Stimulated activated effector memory CD8-positive, alpha-beta T cell treated with anti-CD3 and anti-CD28 coated beads, Interleukin-12 subunit alpha, Interleukin-12 subunit beta, amount 100 ng/mL, for 72 hours (primary cell): ENCODE measurements around the gene CCDC157.
"Not testable (repeated sequence)": the region's sequence is repeated elsewhere in the genome, so short reads cannot be mapped to it uniquely, and the experiment has no call there.

ENCODE experiments used
- ATAC-seq: fragments of 150-1000 bp; cut with Tn5 transposase; 2 replicates; pipeline ENCODE4 v1.10.0; 2021
- DNase-seq, 2 donors: peaks; one replicate each; pipeline ENCODE4 v3.0.0; 2021 to 2022; ENCODE audit warnings: low spot score in 2 of 2
- H3K27ac Mint-ChIP-seq: one replicate; pipeline ENCODE4 v1.8.0; 2022; ENCODE audit warnings: mild to moderate bottlenecking, mixed read lengths
- H3K36me3 Mint-ChIP-seq: one replicate; pipeline ENCODE4 v1.8.0; 2022; ENCODE audit warnings: mild to moderate bottlenecking, mixed read lengths
- H3K4me1 Mint-ChIP-seq: one replicate; pipeline ENCODE4 v1.8.0; 2022; ENCODE audit warnings: mixed read lengths
- H3K4me3 Mint-ChIP-seq: one replicate; pipeline ENCODE4 v1.8.0; 2022; ENCODE audit warnings: mild to moderate bottlenecking, mixed read lengths
- H3K9me3 Mint-ChIP-seq: one replicate; pipeline ENCODE4 v1.8.0; 2022; ENCODE audit warnings: mixed read lengths

Gene CCDC157

DNA sequence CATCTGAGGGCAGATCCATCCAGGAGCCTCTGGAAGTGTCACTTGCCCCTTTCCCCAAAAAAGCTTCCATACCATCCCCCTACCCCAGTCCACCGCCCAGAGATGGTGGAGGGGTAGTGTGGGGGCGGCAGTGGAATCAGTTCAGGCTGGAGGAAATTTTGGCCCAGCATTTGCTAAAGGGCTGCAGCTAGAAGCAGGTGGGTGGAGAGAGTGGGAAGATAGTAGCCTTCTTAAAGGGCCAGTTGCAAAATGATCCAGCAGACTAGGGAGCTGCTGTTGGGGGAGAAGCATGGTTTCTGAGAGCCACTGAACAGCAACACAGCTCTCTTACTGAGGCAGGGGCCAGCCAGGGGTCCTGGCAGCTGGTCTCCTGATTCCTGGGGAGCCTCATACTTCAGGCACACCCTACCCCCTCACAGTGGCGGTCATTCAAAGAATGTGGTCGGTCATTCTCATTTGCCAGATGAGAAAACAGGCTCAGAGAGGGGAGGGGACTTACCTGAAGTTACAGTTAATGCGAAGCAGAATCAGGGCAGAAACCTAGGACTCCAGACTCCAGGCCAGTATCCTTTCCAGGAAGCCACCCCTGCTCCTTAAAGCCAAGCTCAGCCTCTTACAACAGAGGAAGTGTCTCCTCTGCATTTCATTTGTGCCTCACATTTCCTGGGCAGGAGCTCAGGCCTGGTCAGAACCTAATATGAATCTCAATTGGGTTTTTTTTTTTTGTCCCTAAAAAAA, 45.4 kb downstream of the CCDC157 start:
- Mint-ChIP-seq H3K4me3 (no peak overlapping the region), H3K9me3 (no peaks in the 10 kb centered on the region), H3K4me1 (peaks cover 18% of the 10 kb centered on the region), H3K36me3 (peaks cover 22% of the 10 kb centered on the region), H3K27ac (no peak overlapping the region)
- ATAC-seq (no peak), DNase-seq (no peak)

DNA sequence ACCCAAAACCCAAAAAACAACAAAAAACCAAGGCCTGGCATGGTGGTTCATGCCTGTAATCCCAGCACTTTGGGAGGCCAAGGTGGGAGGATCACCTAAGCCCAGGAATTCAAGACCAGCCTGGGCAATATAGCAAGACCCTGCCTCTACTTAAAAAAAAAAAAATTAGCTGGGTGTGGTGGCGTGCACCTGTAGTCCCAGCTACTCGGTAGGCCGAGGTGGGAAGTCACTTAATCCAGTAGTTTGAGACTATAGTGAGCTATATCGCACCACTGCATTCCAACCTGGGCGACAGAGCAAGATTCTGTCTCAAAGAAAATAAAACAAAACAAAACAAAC, 45.9 kb downstream of the CCDC157 start:
- H3K27ac Mint-ChIP-seq, H3K4me3 Mint-ChIP-seq, ATAC-seq, DNase-seq, H3K9me3 Mint-ChIP-seq: not testable (repeated sequence)
- Mint-ChIP-seq H3K4me1 (peaks cover 15% of the 10 kb centered on the region), H3K36me3 (peaks cover 27% of the 10 kb centered on the region)

DNA sequence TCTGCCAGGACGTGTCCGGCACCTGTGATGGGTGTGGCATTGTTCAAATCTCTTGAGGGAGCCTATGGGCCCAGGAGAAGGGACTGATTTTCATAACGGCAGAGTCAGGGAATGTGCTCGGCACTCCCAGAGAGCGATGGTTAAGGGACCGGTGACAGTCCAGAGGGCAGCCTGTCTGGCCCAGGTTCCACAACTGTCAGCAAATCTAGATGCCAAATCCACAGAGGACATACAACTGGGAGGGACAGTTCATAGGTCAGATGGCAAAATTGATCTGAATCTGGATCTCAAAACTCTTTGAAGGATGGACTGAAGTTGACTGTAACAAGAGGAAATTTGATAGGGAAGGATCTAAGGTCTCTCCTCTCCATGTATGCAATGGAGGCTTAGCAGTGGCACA, 47.5 kb downstream of the CCDC157 start:
- Mint-ChIP-seq H3K27ac (no peak overlapping the region), H3K36me3 (peaks cover 38% of the 10 kb centered on the region), H3K9me3 (no peaks in the 10 kb centered on the region), H3K4me3 (no peak overlapping the region), H3K4me1 (no peaks in the 10 kb centered on the region)
- DNase-seq (no peak), ATAC-seq (no peak)

DNA sequence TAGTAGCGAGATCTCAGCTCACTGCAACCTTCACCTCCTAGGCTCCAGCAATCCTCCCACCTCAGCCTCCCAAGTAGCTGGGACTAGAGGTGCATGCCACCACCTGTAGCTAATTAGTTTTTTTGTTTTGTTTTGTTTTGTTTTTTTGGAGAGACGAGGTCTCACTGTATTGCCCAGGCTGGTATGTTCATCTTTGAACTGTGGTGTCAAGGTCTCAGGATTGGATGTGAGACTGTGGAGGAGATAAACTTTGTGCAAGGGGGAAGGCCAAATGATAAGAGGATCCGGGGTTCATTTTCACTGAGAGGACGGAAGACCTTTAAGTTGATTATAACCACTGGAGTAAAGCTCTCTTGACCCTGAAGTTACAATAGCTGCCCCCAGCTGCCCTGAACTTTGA, 48.9 kb downstream of the CCDC157 start:
- no peaks in the 10 kb centered on the region for H3K4me1 Mint-ChIP-seq
- no peak for DNase-seq
- H3K27ac Mint-ChIP-seq, result no peak overlapping the region
- H3K4me3 Mint-ChIP-seq, result no peak overlapping the region
- ATAC-seq, result no peak
- H3K9me3 Mint-ChIP-seq, result no peaks in the 10 kb centered on the region
- H3K36me3 Mint-ChIP-seq, result peaks cover 47% of the 10 kb centered on the region

DNA sequence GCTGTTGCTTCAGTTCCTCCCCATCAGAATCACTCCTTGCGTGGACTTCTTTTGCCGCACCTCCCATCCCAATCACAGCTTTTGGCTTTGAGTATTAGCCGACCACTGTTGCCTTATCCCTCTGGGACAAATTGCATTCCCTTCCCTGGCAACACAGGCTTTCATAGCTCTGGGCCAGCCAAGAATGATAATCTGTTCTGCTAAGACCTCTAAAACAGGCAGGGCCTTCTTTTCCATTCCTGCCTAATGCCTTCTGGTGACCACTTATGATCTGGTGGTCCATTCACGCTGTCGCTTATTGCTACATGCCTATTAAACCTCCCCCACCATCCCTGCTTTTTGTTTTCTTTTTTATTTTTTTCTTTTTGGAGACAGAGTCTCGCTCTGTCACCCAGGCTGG, 49.6 kb downstream of the CCDC157 start:
- Mint-ChIP-seq H3K9me3 (no peaks in the 10 kb centered on the region), H3K4me1 (no peaks in the 10 kb centered on the region), H3K36me3 (peaks cover 53% of the 10 kb centered on the region), H3K27ac (no peak overlapping the region), H3K4me3 (no peak overlapping the region)
- DNase-seq (no peak), ATAC-seq (no peak)

DNA sequence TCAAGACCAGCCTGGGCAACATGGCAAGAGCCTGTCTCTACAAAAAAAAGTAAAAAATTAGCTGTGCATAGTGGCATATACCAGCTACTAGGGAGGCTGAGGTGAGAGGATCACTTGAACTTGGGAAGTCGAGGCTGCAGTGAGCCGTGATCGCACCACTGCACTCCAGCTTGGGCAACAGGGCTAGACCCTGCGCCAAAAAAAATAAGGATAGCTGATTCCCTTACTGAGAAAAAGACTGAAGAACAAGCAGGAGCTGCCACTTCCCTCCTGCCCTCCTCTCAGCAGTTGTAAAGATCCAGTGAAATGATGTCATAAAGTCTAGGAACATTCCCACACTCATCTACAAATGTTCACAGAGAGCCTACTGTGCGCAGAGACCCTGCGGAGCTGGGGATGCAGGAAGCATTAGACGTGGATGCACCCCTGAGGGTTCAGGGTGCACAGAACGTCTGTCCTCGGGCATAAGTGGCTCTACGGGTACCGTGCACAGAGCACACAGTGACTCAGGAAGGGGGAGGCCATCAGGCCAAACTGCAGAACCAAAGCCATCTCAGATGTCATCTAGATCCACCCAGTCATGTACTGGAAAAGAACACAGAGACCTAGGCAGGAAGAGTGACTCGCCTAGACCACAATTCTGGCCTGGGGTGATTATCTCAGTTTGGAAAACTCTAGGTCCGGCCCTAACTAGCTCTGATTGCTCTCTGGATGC, 51.7 kb downstream of the CCDC157 start:
- Mint-ChIP-seq H3K9me3 (no peaks in the 10 kb centered on the region), H3K27ac (no peak overlapping the region), H3K4me1 (peaks cover 8% of the 10 kb centered on the region), H3K36me3 (peaks cover 68% of the 10 kb centered on the region), H3K4me3 (no peak overlapping the region)
- DNase-seq, result no peak
- ATAC-seq, result peak; percentile 61

DNA sequence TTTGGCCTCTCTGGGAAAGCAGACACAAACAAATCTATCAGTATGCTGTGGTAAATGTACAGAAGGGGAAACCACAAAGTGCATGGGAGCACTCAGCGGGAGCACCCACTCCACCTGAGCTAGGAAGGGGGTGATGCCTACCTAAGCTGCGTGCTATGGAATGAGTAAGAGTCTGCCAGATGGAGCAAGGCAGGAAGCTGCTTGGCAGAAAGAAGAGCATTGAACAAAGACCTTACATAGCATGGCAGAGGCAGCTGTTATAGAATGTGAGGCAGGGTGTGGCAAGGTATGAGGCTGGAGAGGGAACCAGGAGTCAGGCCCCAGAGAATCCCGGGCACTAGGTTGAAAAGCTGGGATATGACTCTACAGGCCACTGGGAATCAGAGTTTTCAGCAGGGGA, 55.0 kb downstream of the CCDC157 start:
- peaks cover 86% of the 10 kb centered on the region for H3K36me3 Mint-ChIP-seq
- peaks cover 16% of the 10 kb centered on the region for H3K4me1 Mint-ChIP-seq
- peak overlapping the region; percentile 43 for H3K27ac Mint-ChIP-seq
- no peak overlapping the region for H3K4me3 Mint-ChIP-seq
- DNase-seq (no peak), ATAC-seq (no peak)
- H3K9me3 Mint-ChIP-seq, result no peaks in the 10 kb centered on the region

DNA sequence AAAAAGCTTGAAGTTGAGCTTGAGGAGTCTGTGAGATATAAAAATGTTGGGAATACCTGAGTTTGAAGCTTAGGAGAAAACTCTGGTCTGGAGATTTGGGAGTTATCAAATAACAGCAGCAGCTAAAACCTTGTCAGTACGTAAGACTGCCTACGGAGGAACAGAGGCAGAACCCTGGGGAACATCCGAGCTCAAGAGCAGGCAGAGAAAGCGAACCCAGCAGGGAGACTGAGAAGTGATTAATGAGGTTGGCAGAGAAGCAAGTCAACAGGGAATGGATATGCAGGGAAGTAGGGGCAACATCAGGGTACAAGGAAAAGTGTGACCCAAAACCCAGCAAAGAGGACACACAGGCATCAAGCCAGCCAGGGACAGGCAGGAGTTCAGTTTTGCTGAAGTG, 56.2 kb downstream of the CCDC157 start:
- H3K27ac Mint-ChIP-seq, result peak overlapping the region; percentile 80
- DNase-seq (no peak), ATAC-seq (no peak)
- H3K9me3 Mint-ChIP-seq, result no peaks in the 10 kb centered on the region
- H3K4me1 Mint-ChIP-seq, result peaks cover 16% of the 10 kb centered on the region
- no peak overlapping the region for H3K4me3 Mint-ChIP-seq
- peaks cover 83% of the 10 kb centered on the region for H3K36me3 Mint-ChIP-seq

DNA sequence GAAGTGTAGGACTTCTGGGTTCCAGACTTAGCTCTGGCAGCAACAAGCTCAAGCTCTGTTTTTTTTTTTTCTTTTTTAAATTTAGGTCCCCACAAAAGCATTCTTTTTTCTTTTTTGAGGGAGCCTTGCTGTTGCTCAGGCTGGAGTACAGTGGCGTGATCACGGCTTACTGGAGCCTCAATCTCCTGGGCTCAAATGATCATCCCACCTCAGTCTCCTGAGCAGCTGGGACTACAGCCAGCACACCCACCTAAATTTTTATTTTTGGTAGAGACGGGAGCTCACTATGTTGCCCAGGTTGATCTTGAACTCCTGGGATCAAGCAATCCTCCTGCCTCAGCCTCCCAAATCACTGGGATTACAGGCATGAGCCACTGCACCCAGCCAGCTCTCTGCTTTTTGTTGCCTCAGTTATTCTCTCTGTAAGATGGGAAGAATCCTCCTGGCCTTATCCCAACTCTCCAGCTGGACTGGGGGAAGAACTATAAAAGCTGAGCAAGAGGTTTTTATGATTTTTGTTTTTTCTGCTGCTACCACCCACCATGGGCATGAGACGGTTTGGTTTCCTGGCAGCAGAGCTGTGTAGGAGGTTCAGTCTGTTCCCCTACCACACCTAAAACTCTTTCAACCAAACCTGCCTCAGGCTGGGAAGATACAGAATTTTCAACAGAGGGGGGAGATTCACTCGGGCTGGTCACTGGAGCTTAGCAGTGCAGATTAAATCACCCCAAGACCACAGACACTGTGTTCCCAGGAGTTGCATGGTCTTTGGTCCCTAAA, 57.1 kb downstream of the CCDC157 start:
- H3K9me3 Mint-ChIP-seq, result no peaks in the 10 kb centered on the region
- H3K27ac Mint-ChIP-seq, result peak overlapping the region; percentile 80
- H3K4me1 Mint-ChIP-seq, result peaks cover 16% of the 10 kb centered on the region
- ATAC-seq, result no peak
- no peak for DNase-seq
- H3K36me3 Mint-ChIP-seq, result peaks cover 82% of the 10 kb centered on the region
- H3K4me3 Mint-ChIP-seq, result no peak overlapping the region

DNA sequence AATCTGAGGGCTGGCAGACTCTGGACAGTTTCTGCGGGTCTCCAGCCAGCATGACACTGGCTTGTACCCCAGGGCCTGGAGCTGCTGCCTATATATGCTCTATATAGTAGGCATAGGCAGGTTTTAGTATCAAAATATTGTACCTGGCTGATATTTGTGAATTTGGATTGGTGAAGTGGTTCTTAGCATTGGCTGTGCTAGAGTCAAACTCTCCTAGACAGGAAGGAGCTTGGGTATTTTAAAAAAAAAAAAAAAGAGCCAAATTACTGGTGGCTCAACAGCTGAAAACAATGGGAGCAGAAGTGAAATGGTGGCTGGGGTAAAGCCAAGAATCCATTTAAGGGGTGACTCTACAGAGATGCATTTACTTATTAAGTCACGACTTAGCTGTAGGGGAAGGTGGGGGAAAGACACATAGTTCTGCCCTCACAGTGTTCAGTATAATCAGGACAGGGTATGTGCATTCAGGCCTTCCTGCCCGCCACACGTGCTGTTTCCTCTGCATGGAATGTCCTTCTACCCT, 57.8 kb downstream of the CCDC157 start:
- Mint-ChIP-seq H3K27ac (peak overlapping the region; percentile 80), H3K36me3 (peaks cover 82% of the 10 kb centered on the region), H3K4me3 (no peak overlapping the region), H3K9me3 (no peaks in the 10 kb centered on the region), H3K4me1 (peaks cover 16% of the 10 kb centered on the region)
- DNase-seq (no peak), ATAC-seq (no peak)

DNA sequence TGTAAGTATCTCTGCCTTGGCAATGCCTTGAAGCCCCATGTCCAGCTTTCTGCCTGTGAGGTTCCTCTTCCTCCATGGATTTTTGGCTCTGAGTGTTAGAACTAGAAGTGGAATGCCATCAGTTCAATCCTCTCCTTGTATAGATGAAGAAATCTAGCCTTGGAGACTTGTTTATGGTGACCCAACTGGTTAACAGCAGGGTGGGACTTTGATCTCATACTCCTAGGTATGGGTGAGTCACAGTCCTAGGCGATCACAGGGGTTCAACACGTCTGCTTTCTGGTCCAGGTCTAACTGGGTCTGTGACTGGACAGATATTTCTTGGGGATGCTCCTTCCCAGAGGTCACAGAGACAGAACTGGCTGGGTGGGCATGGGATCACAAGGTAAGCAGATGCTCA, 59.6 kb downstream of the CCDC157 start:
- Mint-ChIP-seq H3K4me3 (no peak overlapping the region), H3K9me3 (no peaks in the 10 kb centered on the region), H3K27ac (no peak overlapping the region), H3K36me3 (peaks cover 76% of the 10 kb centered on the region), H3K4me1 (peaks cover 28% of the 10 kb centered on the region)
- no peak for DNase-seq
- no peak for ATAC-seq

DNA sequence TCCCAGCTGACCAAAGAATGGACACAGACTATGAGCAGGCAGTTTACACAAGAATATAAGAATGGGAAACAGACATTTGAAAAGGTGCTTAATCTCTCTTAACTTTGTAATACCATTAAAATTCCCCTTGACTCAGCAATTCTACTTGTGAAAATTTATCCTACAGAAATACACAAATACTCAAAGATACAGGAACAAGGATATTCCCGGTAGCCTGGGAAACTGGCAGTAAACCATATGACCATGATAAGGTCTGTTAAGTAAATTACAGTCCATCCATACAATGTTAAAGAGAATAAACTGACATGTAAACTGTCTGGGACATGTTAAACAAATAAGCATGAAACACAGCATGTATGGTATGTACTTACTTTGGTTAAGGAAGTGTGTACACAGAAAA, 60.0 kb downstream of the CCDC157 start:
- Mint-ChIP-seq H3K36me3 (peaks cover 74% of the 10 kb centered on the region), H3K9me3 (no peaks in the 10 kb centered on the region), H3K27ac (no peak overlapping the region), H3K4me3 (no peak overlapping the region), H3K4me1 (peaks cover 32% of the 10 kb centered on the region)
- DNase-seq (no peak), ATAC-seq (no peak)

DNA sequence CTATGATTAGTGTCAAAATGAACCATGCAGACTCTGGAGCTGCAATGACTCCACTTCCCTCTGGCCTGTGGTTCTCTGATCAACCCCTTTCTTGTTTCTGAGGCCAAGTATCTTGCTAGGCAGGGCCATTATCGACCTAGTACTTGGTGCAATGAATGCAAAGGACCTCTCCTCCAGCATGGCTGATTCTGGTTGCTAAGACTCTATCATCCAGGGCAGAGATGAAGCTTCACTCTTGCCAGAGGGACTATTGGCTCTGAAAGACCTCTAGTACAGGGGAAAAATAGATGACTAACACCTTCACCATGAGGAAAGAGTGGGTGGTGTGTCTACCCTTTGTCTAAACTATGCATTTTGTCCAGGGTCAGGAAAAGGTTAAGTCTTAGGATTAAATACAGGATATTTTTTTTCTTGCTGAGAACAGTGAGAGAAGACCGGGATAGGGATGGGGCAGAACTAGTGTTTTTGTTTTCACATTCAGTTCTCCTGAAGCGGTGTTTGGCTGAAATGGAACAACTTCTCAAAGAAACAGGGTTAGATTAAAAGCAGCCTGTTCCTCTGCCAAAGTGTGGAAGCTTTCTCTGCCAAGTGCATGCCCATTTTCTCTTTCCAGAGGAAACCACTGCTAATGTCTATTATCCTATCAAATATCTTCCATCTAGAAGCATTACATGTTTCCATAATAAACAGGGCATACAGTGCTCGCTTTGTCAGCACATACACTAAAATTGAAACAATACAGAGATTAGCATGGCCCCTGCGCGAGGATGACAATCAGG, 63.7 kb downstream of the CCDC157 start:
- Mint-ChIP-seq H3K27ac (peak overlapping the region; percentile 48), H3K9me3 (no peaks in the 10 kb centered on the region), H3K36me3 (peaks cover 73% of the 10 kb centered on the region), H3K4me1 (peaks cover 48% of the 10 kb centered on the region), H3K4me3 (peak overlapping the region; percentile 91)
- ATAC-seq, result no peak
- no peak for DNase-seq

DNA sequence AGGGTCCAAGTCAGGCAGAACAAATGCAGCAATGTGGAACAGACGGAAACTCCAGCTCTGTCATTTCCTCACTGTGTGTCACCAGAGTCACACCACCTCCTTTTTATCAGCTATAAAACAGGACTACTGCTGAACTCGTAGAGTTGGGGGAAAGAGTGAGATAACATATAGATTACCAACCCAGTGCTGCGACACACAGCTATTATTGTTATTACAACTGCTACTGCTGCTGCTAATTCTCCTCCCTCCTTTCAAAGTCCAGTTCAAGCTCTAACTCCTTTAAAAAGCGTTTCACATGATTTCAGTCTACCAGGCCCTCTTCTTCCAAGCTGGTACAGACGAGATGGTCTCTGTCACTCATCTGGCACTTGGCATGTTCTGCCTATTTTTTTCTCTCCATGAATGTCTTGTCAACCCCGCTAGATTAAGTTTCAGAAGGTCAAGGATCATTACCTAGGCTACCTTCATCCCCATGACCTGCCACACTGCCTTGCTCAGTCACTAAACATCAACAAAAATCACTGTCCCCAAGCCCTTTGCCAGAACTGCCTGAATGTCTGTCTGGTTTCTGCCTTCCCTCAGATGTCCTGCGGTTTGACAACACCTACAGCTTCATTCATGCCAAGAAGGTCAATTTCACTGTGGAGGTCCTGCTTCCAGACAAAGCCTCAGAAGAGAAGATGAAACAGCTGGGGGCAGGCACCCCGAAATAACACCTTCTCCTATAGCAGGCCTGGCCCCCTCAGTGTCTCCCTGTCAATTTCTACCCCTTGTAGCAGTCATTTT, 65.1 kb downstream of the CCDC157 start:
- no peak for DNase-seq
- Mint-ChIP-seq H3K4me1 (peaks cover 59% of the 10 kb centered on the region), H3K4me3 (peak overlapping the region; percentile 91)

More for the DNA sequence above, 65.1 kb downstream of the CCDC157 start:
- H3K9me3 Mint-ChIP-seq, result no peaks in the 10 kb centered on the region
- no peak for ATAC-seq
- H3K36me3 Mint-ChIP-seq, result peaks cover 73% of the 10 kb centered on the region
- peak overlapping the region; percentile 98 for H3K27ac Mint-ChIP-seq
